C4-2B (cell line): ENCODE data around the gene ATXN7L1.

Experiments used
- CTCF ChIP-seq: fragments of 450-650 bp; conservative IDR thresholded peaks from 2 replicates; pipeline ENCODE4 v1.5.1; 2017; ENCODE audit warnings: mild to moderate bottlenecking
- ZFX ChIP-seq: fragments of 450-650 bp; IDR thresholded peaks from 2 replicates; pipeline ENCODE4 v1.6.1; 2017

- TF ChIP-seq CTCF (no peak), ZFX (no peak)
Observed at GRCh38 chr7:105905910-105906568, 29.6 kb upstream of the ATXN7L1 start.
